GM10248 (cell line): Measurements from ENCODE around the gene DCAF12.

ENCODE experiments used
- CTCF ChIA-PET: fragments of 300-600 bp; sonication (Branson Sonifier 250); formaldehyde crosslinking; extraction: SDS; loops from one replicate; lab custom pipeline; 2021; ENCODE audit warnings: antibody characterized with exemption; lab: Yijun Ruan, JAX
- POLR2A ChIA-PET: fragments of 350-650 bp; sonication (Branson Sonifier 250); formaldehyde crosslinking; extraction: SDS; loops from one replicate; lab custom pipeline; 2020; ENCODE audit warnings: antibody characterized with exemption; lab: Yijun Ruan, JAX
- DNase-seq: peaks from one replicate; pipeline ENCODE4 v3.0.0; 2012; ENCODE audit errors: extremely low spot score
- TF ChIP-seq, protein P1 (sequence below): IDR thresholded peaks from 2 replicates; pipeline ENCODE4 v1.5.1; 2012; ENCODE audit warnings: mild to moderate bottlenecking, low read depth; ENCODE audit errors: extremely low read depth, missing control alignments, control extremely low read depth

Gene DCAF12

DNA sequence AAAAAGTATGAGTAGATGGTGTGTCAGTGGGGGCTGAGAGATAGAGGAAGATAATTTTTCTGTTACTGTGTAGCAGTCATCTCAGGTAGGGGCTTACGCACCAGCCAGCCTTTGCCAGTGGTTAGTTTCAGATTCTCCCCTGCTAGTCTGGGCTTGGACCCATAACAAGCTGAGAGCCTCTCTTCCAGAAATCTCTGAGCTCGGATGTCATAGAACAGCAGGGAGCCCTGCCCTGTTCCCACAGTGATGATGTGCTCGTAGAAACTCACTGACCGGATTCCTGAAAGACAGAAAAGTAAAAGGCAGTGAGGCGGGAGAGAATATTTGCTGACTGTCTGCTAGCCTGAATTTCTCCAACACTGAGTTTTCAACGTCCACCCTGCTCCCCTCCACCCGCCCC is 37.2 kb downstream of the DCAF12 start:
- POLR2A ChIA-PET, result no interaction called here
- TF ChIP-seq, protein P1, sequence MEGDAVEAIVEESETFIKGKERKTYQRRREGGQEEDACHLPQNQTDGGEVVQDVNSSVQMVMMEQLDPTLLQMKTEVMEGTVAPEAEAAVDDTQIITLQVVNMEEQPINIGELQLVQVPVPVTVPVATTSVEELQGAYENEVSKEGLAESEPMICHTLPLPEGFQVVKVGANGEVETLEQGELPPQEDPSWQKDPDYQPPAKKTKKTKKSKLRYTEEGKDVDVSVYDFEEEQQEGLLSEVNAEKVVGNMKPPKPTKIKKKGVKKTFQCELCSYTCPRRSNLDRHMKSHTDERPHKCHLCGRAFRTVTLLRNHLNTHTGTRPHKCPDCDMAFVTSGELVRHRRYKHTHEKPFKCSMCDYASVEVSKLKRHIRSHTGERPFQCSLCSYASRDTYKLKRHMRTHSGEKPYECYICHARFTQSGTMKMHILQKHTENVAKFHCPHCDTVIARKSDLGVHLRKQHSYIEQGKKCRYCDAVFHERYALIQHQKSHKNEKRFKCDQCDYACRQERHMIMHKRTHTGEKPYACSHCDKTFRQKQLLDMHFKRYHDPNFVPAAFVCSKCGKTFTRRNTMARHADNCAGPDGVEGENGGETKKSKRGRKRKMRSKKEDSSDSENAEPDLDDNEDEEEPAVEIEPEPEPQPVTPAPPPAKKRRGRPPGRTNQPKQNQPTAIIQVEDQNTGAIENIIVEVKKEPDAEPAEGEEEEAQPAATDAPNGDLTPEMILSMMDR, result no peak

DNA sequence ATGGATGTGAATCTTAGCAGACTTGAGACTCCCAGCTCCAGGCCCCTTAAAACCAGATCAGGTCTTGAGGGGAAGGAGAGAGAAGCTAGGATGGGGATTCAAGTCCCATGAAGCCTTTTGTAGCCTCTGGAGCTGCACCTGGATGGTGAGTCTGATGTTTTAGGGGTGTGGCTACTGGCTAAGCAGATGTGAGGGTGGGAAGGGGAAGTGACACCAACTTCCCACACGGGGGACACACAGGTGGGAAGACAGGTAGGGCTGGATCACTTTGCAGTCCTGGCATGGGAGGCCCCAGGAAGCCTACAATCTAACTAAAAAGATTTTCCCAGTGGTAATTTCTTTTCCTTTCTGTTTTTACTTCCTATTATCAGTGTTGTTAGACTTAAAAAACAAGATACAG is 39.1 kb downstream of the DCAF12 start:
- TF ChIP-seq, protein P1, result no peak
- CTCF ChIA-PET, result interaction anchor here (0.9 to 1.9 kb wide), 2 partner anchors 14 to 15 kb away, joined by 3 to 6 read pairs; no protein-coding TSS in a partner anchor
- DNase-seq, result no peak
- POLR2A ChIA-PET, result no interaction called here

More for the DNA sequence above, 37.2 kb downstream of the DCAF12 start:
- no peak for DNase-seq
- CTCF ChIA-PET, result no interaction called here

DNA sequence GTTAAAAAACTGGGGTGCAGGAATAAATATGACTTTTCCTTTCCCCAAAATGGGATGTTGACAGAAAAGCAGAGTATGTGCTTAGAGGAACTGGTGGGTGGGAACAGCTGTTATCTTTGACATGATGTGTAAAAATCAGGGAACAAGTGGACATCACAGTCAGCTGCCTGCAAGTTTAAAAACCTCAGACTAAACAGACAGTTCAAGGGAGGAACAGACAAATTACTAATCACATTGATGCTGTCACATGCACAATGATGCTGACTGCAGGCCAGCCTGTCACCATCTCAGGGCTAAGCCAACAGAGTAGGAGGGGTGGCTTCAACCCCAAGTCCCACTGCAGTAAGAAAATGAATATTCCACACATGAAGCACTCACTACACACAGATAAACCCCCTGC is 39.6 kb downstream of the DCAF12 start:
- ChIA-PET CTCF (interaction anchor here (0.9 to 1.9 kb wide), 2 partner anchors 13 to 14 kb away, joined by 3 to 6 read pairs; no protein-coding TSS in a partner anchor), POLR2A (no interaction called here)
- no peak for DNase-seq
- TF ChIP-seq, protein P1, result no peak

DNA sequence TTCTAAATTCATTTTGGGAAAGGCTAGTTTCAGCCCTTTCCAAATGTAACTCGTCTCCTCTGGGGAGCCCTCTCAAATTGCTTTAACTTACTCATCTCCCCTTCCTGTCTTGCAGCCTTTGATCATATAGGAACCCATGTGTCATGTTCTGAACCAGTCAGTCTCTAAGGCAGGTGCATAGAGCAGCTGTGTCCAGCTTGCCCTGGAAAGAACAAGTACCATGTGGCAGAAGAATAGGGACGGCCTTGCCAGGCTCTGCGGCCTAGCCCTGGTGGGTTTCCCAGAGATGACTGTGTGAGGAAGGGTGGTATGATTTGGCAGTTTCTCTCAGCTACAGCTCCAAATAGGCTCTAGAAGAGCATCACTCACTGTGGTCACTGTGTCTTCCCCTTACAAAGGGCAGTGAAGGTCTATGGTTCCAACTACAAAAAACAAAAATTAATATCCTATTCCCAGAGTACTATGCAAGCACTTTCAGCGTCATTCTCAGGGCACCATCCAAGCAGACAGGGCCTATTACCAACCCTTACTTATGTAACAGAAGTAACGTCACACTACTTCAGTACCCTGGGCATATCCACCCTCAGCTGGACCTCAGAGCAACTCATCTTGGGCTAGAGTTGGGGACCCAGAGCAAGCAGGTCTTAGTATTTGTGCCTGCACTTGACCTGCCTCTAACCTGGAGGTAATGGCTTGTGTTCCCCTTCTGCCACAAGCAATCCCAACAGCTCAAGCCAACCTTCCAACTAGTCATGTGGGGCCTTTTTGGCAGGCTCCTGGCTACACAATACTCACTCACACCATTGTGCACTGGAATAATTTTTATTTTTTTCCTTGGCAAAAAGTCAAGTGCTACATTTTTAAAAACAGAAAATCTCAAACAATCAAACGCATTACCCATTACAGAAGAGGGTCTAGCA is 40.7 kb downstream of the DCAF12 start:
- TF ChIP-seq, protein P1, result no peak
- no peak for DNase-seq
- CTCF ChIA-PET, result interaction anchor here (4.0 to 4.9 kb wide), 2 partner anchors 8 to 12 kb away, joined by 15 to 29 read pairs; no protein-coding TSS in a partner anchor
- POLR2A ChIA-PET, result interaction anchor here (0.5 kb wide), 1 partner anchor 17 kb away, joined by 5 read pairs; no protein-coding TSS in a partner anchor

DNA sequence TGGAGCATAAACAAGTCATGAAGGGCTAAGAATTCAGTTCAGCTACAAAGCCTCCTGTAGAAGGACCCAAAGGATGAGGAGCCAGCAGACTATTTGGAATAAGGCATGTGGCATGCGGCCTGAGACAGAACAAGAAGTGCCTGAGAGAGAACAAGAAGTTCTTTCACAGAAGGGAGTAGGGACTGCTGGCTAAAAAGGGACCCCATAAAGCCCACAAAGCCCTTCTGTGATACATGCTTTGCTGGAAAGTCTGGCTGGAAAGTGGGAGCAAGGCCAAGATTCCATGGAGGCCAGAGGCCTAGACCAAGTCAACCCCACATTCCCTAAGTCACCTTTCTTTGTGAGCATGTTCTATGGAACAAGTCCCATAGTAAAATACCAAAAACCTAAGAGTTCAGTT is 41.9 kb downstream of the DCAF12 start:
- TF ChIP-seq, protein P1, result no peak
- POLR2A ChIA-PET, result no interaction called here
- DNase-seq, result no peak
- CTCF ChIA-PET, result interaction anchor here (1.0 to 4.9 kb wide), 4 partner anchors 10 to 18 kb away, joined by 3 to 29 read pairs (median 10); no protein-coding TSS in a partner anchor

DNA sequence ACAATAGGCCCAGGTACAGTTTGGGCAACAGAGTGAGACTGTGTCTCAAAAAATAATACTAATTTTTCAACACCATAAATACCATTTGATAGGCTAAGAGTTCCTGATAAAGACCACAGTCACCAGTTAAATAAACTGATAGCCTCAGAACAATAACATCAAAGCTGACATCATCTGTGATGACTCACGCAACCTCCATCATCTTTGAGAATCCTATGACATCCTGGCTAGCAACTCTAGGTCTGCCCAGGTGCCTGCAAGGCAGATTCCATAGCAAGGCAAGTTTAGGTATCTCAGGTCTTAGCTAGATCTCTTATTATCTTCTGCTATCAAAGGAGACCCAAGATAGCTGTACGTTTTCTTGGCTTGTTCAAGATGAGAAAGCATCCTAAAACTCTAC is 47.3 kb downstream of the DCAF12 start:
- DNase-seq, result no peak
- TF ChIP-seq, protein P1, result no peak
- POLR2A ChIA-PET, result no interaction called here
- CTCF ChIA-PET, result interaction anchor here (1.4 kb wide), 1 partner anchor 264 kb away, joined by 3 read pairs; no protein-coding TSS in a partner anchor
